ENCODE measurements around the gene RBM22. TPM values are rescaled to one million over a fixed set of nuclear protein-coding genes. Genes with fewer than 3 reads are reported as not detected.
A peak's percentile ranks its signal among the peaks of the same experiment; 100 is the strongest.

RBM22 gene
- total RNA-seq, 1 experiment from 2014 or later = 31.6 TPM

DNA sequence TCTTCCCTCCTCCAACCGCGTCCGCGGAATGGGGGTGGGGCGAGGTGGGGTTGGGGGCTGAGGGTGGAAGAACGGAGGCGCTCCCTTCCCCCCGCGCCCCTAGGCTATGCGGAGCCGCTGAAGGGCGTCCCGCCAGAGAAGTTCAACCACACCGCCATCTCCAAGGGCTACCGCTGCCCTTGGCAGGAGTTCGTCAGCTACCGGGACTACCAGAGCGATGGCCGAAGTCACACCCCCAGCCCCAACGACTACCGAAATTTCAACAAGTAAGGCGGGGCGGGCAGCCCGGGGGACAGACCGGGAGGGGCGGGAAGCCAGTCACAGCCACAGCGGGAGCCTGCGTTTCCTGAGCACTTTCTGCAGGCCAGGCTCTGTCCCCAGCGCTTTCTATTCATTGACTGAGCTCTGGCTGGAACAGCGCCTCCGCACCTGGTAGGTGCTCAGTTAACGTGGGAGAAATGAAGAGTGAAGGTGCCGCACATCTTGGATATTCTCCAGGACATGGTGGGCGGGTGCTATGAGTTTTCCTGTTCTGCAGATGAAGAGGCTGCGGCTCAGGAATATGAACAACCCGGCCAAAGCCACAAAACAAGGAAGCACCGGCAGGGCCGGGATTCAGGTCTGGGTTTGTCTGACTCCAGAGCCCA, 28.5 kb downstream of the RBM22 start:
- H3F3A ChIP-seq (ENCODE audit: low read length, unreplicated experiment) = no peaks in the 10 kb centered on the region
- ChIA-PET POLR2A (ENCODE audit: unreplicated experiment) (interaction anchor here (0.7 kb wide), 1 partner anchor 178 kb away, joined by 4 read pairs; no protein-coding TSS in a partner anchor), CTCF (no interaction called here)
- H3K27me3 ChIP-seq (ENCODE audit: low read length) = no peaks in the 10 kb centered on the region
- intact Hi-C loops (cut with micrococcal nuclease) = no loop called here
- H3K9ac ChIP-seq (ENCODE audit: low read length) = no peak overlapping the region
- H3K27ac ChIP-seq (ENCODE audit: low read length) = no peak overlapping the region
- peak overlapping the region; percentile 40; the same call in 1 of the 2 replicates for H3K4me3 ChIP-seq (ENCODE audit: low read length)
- DNase-seq (peak; percentile 24), ATAC-seq (peak; percentile 29)
- no peaks in the 10 kb centered on the region for H3K36me3 ChIP-seq (ENCODE audit: low read depth, low read length)
- H4K20me1 ChIP-seq (ENCODE audit: low read length) = no peaks in the 10 kb centered on the region
- TF ChIP-seq EZH2 (IDR thresholded peaks at IDR 0.05; ENCODE audit: low read length, unreplicated experiment) = no peak
- TF ChIP-seq CTCF (conservative IDR thresholded peaks at IDR 0.05; ENCODE audit: low read depth, low read length) = no peak
- no peak for TF ChIP-seq EZH2phosphoT487 (IDR thresholded peaks at IDR 0.05; ENCODE audit: borderline replicate concordance, low read length)
- peaks cover 11% of the 10 kb centered on the region; the same call in 1 of the 2 replicates for H3K4me1 ChIP-seq (ENCODE audit: insufficient read depth, low read length)
- H3K9me3 ChIP-seq (ENCODE audit: low read length) = no peaks in the 10 kb centered on the region
- no peaks in the 10 kb centered on the region for H3K79me2 ChIP-seq (ENCODE audit: low read length)
- peak overlapping the region; percentile 56 for H2AFZ ChIP-seq (ENCODE audit: low read length)
- BruUV-seq (replicated peaks) = no TSS peak
- no peaks in the 10 kb centered on the region for H3K9me2 ChIP-seq (replicated peaks; ENCODE audit: low read length)
- H3K4me2 ChIP-seq (ENCODE audit: low read length) = peak overlapping the region; percentile 42

DNA sequence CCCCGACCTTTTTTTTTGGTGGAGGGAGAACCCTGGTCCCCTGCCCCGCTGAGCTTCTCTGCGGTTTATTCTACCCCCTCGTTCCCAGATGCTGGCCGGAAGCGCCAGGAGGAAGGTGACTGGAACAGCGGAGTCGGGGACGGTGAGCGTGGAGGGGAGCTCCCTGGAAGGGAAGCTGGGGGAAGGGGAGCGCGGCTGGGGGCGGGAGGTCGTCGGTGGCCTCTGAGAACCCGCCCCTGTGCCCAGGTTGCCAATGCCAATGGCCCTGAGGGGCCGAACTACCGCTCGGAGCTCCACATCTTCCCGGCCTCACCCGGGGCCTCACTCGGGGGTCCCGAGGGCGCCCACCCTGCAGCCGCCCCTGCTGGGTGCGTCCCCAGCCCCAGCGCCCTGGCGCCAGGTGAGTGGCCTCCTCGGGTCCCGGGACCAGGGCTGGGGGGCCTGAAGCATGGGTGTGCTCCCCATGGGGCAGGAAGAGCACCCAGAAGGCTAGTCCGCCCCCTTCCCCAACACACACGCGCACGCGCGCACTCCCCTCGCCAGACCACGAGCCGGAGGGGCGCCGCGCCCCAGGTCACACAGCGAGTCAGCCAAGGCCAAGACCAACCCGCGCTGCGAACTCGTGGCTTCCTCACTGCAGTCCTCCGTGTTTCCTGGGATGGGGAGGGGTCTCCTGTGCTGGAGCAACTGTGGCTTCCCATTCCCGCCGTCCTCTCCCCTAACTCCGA, 29.2 kb downstream of the RBM22 start:
- ChIA-PET POLR2A (ENCODE audit: unreplicated experiment) (interaction anchor here (0.7 kb wide), 1 partner anchor 178 kb away, joined by 4 read pairs; no protein-coding TSS in a partner anchor), CTCF (no interaction called here)
- Histone ChIP-seq H3K4me1 (ENCODE audit: insufficient read depth, low read length) (peaks cover 11% of the 10 kb centered on the region; the same call in 1 of the 2 replicates), H3K9me3 (ENCODE audit: low read length) (no peaks in the 10 kb centered on the region), H4K20me1 (ENCODE audit: low read length) (no peaks in the 10 kb centered on the region), H3K9me2 (replicated peaks; ENCODE audit: low read length) (no peaks in the 10 kb centered on the region), H3K79me2 (ENCODE audit: low read length) (no peaks in the 10 kb centered on the region), H3K36me3 (ENCODE audit: low read depth, low read length) (no peaks in the 10 kb centered on the region), H3K9ac (ENCODE audit: low read length) (no peak overlapping the region), H3K4me3 (ENCODE audit: low read length) (no peak overlapping the region), H3K27ac (ENCODE audit: low read length) (no peak overlapping the region), H3K27me3 (ENCODE audit: low read length) (no peaks in the 10 kb centered on the region), H2AFZ (ENCODE audit: low read length) (no peak overlapping the region), H3F3A (ENCODE audit: low read length, unreplicated experiment) (no peaks in the 10 kb centered on the region), H3K4me2 (ENCODE audit: low read length) (no peak overlapping the region)
- BruUV-seq (replicated peaks) = no TSS peak
- no peak for DNase-seq
- intact Hi-C loops (cut with micrococcal nuclease) = no loop called here
- TF ChIP-seq EZH2 (IDR thresholded peaks at IDR 0.05; ENCODE audit: low read length, unreplicated experiment) (no peak), CTCF (conservative IDR thresholded peaks at IDR 0.05; ENCODE audit: low read depth, low read length) (no peak), EZH2phosphoT487 (IDR thresholded peaks at IDR 0.05; ENCODE audit: borderline replicate concordance, low read length) (no peak)
- ATAC-seq = no peak

- Histone ChIP-seq H3K9ac (ENCODE audit: low read length) (no peak overlapping the region), H3K4me3 (ENCODE audit: low read length) (no peak overlapping the region), H3K9me2 (replicated peaks; ENCODE audit: low read length) (no peaks in the 10 kb centered on the region), H3K27me3 (ENCODE audit: low read length) (no peaks in the 10 kb centered on the region), H3K9me3 (ENCODE audit: low read length) (no peaks in the 10 kb centered on the region), H3K4me1 (ENCODE audit: insufficient read depth, low read length) (peaks cover 11% of the 10 kb centered on the region; the same call in 1 of the 2 replicates), H3K4me2 (ENCODE audit: low read length) (no peak overlapping the region), H3F3A (ENCODE audit: low read length, unreplicated experiment) (no peaks in the 10 kb centered on the region), H3K36me3 (ENCODE audit: low read depth, low read length) (no peaks in the 10 kb centered on the region), H3K79me2 (ENCODE audit: low read length) (no peaks in the 10 kb centered on the region), H4K20me1 (ENCODE audit: low read length) (no peaks in the 10 kb centered on the region), H3K27ac (ENCODE audit: low read length) (no peak overlapping the region), H2AFZ (ENCODE audit: low read length) (no peak overlapping the region)
- intact Hi-C loops (cut with micrococcal nuclease) = no loop called here
- no TSS peak for BruUV-seq (replicated peaks)
- ChIA-PET POLR2A (ENCODE audit: unreplicated experiment) (no interaction called here), CTCF (interaction anchor here (0.6 kb wide), 1 partner anchor 212 kb away, joined by 6 read pairs; no protein-coding TSS in a partner anchor)
- no peak for TF ChIP-seq EZH2phosphoT487 (IDR thresholded peaks at IDR 0.05; ENCODE audit: borderline replicate concordance, low read length)
- DNase-seq (no peak), ATAC-seq (no peak)
These were observed 29.9 kb downstream of the RBM22 start for GRCh38 chr5:150670948-150671310.

All from PC-3 (cell line).